Measurements from ENCODE around the gene PDE4D.

The PDE4D gene

GRCh38 chr5:59628062-59628828, 265.3 kb downstream of the PDE4D start:
- no peak for DNase-seq (ENCODE audit: low read depth)

GRCh38 chr5:59624898-59625297, 268.6 kb downstream of the PDE4D start:
- no peak for TF ChIP-seq CTCF (IDR thresholded peaks at IDR 0.05; ENCODE audit: insufficient read depth, low read depth, low read length, missing control alignments)
- no peak for DNase-seq (ENCODE audit: low read depth)
- no peak overlapping the region for H3K4me3 ChIP-seq (ENCODE audit: low read length)

More at GRCh38 chr5:59628062-59628828, 265.3 kb downstream of the PDE4D start:
- no peak overlapping the region for H3K4me3 ChIP-seq (ENCODE audit: low read length)
- no peak for TF ChIP-seq CTCF (IDR thresholded peaks at IDR 0.05; ENCODE audit: insufficient read depth, low read depth, low read length, missing control alignments)

GRCh38 chr5:59622848-59623247, 270.7 kb downstream of the PDE4D start:
- TF ChIP-seq CTCF (IDR thresholded peaks at IDR 0.05; ENCODE audit: insufficient read depth, low read depth, low read length, missing control alignments), result no peak
- DNase-seq (ENCODE audit: low read depth), result no peak
- H3K4me3 ChIP-seq (ENCODE audit: low read length), result no peak overlapping the region

GRCh38 chr5:59621477-59621876, 272.0 kb downstream of the PDE4D start:
- no peak for DNase-seq (ENCODE audit: low read depth)
- TF ChIP-seq CTCF (IDR thresholded peaks at IDR 0.05; ENCODE audit: insufficient read depth, low read depth, low read length, missing control alignments), result no peak
- H3K4me3 ChIP-seq (ENCODE audit: low read length), result no peak overlapping the region

GRCh38 chr5:59620535-59621212, 272.9 kb downstream of the PDE4D start:
- TF ChIP-seq CTCF (IDR thresholded peaks at IDR 0.05; ENCODE audit: insufficient read depth, low read depth, low read length, missing control alignments), result no peak
- no peak overlapping the region for H3K4me3 ChIP-seq (ENCODE audit: low read length)
- no peak for DNase-seq (ENCODE audit: low read depth)

GRCh38 chr5:59618644-59619043, 274.9 kb downstream of the PDE4D start:
- no peak overlapping the region for H3K4me3 ChIP-seq (ENCODE audit: low read length)
- no peak for TF ChIP-seq CTCF (IDR thresholded peaks at IDR 0.05; ENCODE audit: insufficient read depth, low read depth, low read length, missing control alignments)
- DNase-seq (ENCODE audit: low read depth), result no peak

Data from epithelial cell of esophagus (primary cell).